ENCODE results near the gene AKR1D1.
"Not testable (repeated sequence)": the region's sequence is repeated elsewhere in the genome, so short reads cannot be mapped to it uniquely, and the experiment has no call there.

DNA sequence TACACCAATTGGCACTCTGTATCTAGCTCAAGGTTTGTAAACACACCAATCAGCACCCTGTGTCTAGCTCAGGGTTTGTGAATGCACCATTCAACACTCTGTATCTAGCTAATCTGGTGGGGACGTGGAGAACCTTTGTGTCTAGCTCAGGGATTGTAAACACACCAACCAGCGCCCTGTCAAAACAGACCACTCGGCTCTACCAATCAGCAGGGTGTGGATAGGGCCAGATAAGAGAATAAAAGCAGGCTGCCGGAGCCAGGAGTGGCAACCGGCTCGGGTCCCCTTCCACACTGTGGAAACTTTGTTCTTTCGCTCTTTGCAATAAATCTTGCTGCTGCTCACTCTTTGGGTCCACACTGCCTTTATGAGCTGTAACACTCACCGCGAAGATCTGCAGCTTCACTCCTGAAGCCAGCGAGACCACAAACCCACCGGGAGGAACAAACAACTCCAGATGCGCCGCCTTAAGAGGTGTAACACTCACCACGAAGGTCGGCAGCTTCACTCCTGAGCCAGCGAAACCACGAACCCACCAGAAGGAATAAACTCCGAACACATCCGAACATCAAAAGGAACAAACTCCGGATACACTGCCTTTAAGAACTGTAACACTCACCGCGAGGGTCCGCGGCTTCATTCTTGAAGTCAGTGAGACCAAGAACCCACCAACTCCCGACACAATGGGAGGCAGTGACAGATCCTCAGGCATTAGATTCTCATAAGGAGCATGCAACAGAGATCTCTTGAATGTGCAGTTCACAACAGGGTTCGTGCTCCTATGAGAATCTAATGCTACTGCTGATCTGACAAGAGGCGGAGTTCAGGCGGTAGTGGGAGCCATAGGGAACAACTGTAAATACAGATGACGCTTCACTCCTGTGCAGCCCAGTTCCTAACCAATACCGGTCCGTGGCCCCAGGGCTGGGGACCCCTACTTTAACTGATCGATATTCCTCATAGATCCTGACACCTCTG, 70.8 kb downstream of the AKR1D1 start:
- TF ChIP-seq POLR2AphosphoS5, CTCF (IDR thresholded peaks at IDR 0.05): not testable (repeated sequence)
